HG03139 (cell line): Measurements from ENCODE around the gene DAZL.
"Not testable (repeated sequence)": the region's sequence is repeated elsewhere in the genome, so short reads cannot be mapped to it uniquely, and the experiment has no call there.

Source experiments
- ATAC-seq: cut with Tn5 transposase; IDR thresholded peaks from one replicate; pipeline ENCODE4 v1.9.1; 2021; ENCODE audit not compliant: unreplicated experiment

The DAZL gene

GRCh38 chr3:16604887-16605602, at the start of gene DAZL:
Gene DAZL (minus strand): TSS chr3:16605423. CDS start chr3:16605205, 218 bp downstream.
- ATAC-seq, result no peak

- ATAC-seq, result no peak
Observed at GRCh38 chr3:16654976-16655375, 49.8 kb upstream of the DAZL start.

- ATAC-seq, result no peak
Observed at GRCh38 chr3:16653712-16654111, 48.5 kb upstream of the DAZL start.

- ATAC-seq, result no peak
Observed at GRCh38 chr3:16647668-16648067, 42.4 kb upstream of the DAZL start.

GRCh38 chr3:16639806-16640205, 34.6 kb upstream of the DAZL start:
- no peak for ATAC-seq

- no peak for ATAC-seq
Observed at GRCh38 chr3:16633948-16634347, 28.7 kb upstream of the DAZL start.

GRCh38 chr3:16632395-16632794, 27.2 kb upstream of the DAZL start:
- no peak for ATAC-seq

- no peak for ATAC-seq
Observed at GRCh38 chr3:16618721-16619120, 13.5 kb upstream of the DAZL start.

GRCh38 chr3:16617155-16617554, 11.9 kb upstream of the DAZL start:
- ATAC-seq, result not testable (repeated sequence)

- ATAC-seq, result no peak
Observed at GRCh38 chr3:16616083-16616482, 10.9 kb upstream of the DAZL start.

GRCh38 chr3:16614033-16615031, 9.1 kb upstream of the DAZL start:
- ATAC-seq, result no peak

GRCh38 chr3:16609927-16610580, 4.8 kb upstream of the DAZL start:
- no peak for ATAC-seq

- no peak for ATAC-seq
Observed at GRCh38 chr3:16608816-16609215, 3.6 kb upstream of the DAZL start.

- no peak for ATAC-seq
Observed at GRCh38 chr3:16607718-16608117, 2.5 kb upstream of the DAZL start.

- no peak for ATAC-seq
Observed at GRCh38 chr3:16606398-16606797, 1.2 kb upstream of the DAZL start.

GRCh38 chr3:16605966-16606365, 743 bp upstream of the DAZL start:
- ATAC-seq, result no peak

- ATAC-seq, result no peak
Observed at GRCh38 chr3:16604433-16604832, 790 bp downstream of the DAZL start.

GRCh38 chr3:16601537-16602005, 3.7 kb downstream of the DAZL start:
- ATAC-seq, result no peak

- no peak for ATAC-seq
Observed at GRCh38 chr3:16600780-16601536, 4.3 kb downstream of the DAZL start.

GRCh38 chr3:16599694-16600093, 5.5 kb downstream of the DAZL start:
- no peak for ATAC-seq
